NCI-H2029 (cell line): Measurements from ENCODE around the gene RAPGEF2.

Experiments used
- DNase-seq: peaks from one replicate; lab custom pipeline; 2025; lab: John Stamatoyannopoulos, UW

RAPGEF2 gene

DNA sequence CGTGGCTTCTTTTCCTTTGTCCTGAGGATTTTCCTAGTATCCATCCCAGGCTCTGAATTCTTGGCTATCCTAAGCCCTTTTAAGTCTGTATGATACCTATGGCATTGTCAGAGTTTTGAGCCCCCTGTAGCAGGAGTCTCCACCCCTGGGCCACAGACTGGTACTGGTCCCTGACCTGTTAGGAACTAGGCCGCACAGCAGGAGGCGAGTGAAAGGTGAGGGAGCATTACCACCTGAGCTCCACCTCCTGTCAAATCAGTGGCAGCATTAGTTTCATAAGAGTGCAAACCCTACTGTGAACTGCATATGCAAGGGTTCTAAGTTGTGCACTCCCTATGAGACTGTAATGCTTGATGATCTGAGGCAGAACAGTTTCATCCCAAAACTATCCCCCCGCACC, 216.1 kb downstream of the RAPGEF2 start:
- no peak for DNase-seq

DNA sequence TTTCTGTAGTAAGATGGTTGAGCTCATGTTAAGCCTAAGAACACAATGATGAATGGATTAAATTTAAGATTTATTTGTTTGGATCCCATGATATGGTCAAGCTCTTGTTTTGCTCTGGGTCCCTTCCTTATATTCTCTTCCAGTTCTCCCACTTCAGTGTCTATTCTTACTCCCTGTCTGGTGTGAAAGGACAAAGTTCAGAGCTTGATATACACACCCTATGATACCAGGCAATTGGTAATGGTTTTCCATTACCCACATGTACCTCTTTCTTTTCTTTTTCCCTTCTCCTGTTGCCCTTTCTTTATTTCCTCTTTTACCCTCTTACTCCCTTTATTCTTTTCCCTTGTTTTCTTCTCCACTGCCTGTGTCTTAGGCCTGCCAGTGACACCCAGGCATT, 223.6 kb downstream of the RAPGEF2 start:
- no peak for DNase-seq

DNA sequence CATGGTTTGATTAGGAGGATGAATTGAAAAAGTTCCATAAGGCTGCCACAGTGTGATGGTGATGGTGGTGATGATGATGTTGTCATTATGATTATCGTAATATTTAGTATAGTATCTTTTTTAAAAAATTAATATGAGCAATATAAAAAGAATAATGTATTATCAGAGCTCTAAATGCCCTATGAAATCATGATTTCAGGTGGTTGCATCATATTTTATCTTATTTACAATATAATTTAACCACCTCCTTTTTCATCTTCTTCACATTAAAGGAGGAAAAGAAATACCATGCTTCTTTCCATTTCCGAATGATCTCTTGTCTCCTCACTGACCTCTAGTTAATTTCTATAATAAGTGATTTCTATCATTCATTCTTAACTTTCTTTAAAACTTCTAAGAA, 225.9 kb downstream of the RAPGEF2 start:
- no peak for DNase-seq

DNA sequence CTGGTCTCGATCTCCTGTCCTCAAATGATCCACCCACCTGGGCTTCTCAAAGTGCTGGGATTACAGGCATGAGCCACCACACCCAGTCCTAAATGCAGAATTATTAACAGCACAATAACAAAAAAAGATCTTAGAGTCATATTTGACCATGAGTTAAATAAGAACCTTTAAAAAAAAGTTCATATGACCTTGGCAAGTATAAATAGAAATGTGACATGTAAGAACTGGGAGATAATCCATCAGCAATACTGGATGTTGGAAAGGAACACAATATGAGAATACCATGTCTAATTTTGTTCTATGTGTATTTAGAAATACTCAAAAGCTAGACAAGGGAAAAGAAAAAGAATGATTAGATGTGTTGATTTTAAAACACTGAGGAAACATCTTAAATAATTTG, 231.6 kb downstream of the RAPGEF2 start:
- no peak for DNase-seq

DNA sequence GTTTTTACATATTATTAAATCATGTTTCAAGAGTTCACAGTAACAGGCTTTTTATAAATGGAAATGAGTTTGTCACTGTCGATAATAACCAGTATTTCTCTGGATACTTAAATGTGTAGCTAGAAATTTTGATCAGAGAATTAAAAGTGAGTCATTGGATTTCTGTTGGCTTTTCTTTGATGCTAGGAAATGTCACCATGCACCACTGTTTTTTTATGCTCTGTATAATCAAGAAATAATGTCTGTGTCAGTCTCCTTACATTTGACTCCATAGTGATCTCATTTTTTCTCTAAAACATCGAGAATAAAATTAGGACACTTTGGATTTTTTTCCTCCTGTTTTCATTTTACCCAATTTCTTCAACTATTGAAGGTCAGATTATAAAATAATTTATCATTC, 234.2 kb downstream of the RAPGEF2 start:
- no peak for DNase-seq

DNA sequence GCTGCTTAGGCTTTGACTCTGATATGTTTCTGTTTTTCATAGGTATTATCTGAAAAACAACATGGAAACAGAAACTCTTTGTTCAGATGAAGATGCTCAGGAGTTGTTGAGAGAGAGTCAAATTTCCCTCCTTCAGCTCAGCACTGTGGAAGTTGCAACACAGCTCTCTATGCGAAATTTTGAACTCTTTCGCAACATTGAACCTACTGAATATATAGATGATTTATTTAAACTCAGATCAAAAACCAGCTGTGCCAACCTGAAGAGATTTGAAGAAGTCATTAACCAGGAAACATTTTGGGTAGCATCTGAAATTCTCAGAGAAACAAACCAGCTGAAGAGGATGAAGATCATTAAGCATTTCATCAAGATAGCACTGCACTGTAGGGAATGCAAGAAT, 238.6 kb downstream of the RAPGEF2 start:
- DNase-seq: no peak

DNA sequence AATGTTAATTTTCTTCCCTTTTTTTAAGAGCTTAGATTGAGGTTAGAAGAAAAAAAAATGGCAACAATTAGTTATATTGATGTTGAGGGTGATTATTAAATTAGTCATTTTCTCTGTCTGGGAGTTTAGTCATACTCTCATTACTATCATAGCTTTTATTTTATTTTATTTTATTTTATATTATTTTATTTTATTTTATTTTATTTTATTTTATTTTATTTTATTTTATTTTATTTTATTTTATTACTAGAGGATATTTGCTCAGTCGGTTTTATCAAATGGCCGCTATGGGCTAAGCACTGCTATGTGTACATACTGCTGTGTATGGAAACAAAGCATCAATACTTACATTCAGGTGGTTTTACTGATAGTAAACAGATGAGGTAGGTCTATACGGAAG, 239.5 kb downstream of the RAPGEF2 start:
- no peak for DNase-seq

DNA sequence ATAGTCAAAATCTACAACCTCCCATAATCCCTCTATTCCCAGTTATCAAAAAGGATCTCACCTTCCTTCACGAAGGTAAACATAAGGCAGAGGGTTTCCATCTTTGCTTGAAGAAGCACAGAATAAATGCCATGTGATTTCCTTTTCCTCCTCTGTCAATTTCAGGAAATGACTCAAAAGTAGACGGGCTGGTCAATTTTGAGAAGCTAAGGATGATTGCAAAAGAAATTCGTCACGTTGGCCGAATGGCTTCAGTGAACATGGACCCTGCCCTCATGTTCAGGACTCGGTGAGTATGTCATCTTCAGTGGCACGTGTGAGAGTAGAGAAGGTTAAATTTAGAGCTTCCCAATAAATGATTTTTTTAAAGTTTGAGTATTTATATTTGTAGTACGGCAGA, 240.2 kb downstream of the RAPGEF2 start:
- no peak for DNase-seq

DNA sequence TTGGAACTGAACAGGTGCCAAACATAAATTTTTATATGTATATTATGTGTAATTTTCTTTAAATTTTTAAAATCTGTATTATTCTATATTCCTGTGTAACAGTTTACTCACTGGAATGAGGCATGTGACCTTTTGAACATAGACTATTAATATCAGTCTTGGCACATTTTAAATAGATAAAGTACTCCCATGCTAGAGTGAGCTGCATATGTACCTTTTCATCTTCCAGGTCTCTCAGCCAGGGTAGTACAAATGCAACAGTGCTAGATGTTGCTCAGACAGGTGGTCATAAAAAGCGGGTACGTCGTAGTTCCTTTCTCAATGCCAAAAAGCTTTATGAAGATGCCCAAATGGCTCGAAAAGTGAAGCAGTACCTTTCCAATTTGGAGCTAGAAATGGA, 242.0 kb downstream of the RAPGEF2 start:
- DNase-seq: no peak

DNA sequence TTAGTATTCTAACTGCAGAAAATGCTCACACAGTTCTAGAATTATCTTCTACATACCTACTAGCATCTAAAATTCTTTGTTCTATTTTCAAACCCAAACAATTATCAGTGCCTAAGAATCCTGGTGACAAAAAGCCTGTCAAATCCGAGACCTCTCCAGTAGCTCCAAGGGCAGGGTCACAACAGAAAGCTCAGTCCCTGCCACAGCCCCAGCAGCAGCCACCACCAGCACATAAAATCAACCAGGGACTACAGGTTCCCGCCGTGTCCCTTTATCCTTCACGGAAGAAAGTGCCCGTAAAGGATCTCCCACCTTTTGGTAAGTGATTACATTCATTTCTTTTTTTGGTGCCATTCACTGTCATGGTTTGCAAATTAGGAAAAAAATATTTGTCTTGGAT, 243.8 kb downstream of the RAPGEF2 start:
- DNase-seq: no peak

DNA sequence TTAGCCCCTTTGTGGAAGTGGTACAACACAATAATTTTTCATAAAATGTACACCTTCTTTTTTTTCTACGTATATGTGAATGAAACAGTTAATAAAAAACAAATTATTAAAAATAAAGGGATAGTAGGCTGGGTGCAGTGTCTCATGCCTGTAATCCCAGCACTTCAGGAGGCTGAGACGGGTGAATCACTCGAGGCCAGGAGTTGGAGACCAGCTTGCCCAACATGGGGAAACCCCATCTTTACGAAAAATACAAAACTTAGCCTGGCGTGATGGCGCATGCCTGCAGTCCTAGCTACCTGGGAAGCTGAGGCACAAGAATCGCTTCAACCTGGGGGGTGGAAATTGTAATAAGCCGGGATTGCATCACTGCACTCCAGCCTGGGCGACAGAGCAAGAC, 244.9 kb downstream of the RAPGEF2 start:
- DNase-seq: no peak

DNA sequence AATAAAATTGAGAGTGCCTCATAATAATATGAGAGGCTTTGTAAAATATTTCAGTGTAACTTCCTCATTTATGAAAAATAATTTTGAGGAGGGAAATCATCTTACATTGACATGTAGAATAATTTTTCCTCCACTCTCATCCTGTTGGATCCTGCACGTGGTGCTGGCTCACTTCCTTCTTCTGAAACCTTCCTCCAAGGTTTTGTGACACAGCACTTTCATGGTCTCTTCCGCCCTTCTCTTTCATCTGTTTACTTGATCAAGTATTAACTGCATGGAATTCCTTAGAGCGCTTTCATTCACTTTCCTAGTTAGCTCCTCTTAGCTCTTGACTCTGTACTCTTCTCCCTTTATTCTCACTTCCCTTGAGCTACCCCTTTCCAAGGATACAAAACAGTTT, 246.5 kb downstream of the RAPGEF2 start:
- DNase-seq: no peak

DNA sequence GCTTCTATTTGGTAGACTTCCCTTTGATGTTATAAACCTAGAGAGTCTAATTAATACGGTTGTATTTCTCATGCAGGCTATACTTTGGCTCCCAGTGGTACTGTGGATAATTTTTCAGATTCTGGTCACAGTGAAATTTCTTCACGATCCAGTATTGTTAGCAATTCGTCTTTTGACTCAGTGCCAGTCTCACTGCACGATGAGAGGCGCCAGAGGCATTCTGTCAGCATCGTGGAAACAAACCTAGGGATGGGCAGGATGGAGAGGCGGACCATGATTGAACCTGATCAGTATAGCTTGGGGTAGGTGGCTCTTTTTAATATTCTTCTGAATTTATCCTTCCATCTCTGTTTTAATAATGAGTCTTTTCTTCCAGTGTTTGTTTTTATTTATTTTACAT, 249.7 kb downstream of the RAPGEF2 start:
- DNase-seq: no peak

DNA sequence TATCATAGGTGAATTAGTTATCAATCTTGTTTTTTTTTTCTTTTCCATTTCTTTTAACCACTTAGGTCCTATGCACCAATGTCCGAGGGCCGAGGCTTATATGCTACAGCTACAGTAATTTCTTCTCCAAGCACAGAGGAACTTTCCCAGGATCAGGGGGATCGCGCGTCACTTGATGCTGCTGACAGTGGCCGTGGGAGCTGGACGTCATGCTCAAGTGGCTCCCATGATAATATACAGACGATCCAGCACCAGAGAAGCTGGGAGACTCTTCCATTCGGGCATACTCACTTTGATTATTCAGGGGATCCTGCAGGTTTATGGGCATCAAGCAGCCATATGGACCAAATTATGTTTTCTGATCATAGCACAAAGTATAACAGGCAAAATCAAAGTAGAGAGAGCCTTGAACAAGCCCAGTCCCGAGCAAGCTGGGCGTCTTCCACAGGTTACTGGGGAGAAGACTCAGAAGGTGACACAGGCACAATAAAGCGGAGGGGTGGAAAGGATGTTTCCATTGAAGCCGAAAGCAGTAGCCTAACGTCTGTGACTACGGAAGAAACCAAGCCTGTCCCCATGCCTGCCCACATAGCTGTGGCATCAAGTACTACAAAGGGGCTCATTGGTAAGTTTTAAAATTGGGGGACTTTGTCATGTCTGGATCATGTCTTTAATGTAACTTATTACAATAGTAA, 250.7 kb downstream of the RAPGEF2 start:
- DNase-seq: no peak

DNA sequence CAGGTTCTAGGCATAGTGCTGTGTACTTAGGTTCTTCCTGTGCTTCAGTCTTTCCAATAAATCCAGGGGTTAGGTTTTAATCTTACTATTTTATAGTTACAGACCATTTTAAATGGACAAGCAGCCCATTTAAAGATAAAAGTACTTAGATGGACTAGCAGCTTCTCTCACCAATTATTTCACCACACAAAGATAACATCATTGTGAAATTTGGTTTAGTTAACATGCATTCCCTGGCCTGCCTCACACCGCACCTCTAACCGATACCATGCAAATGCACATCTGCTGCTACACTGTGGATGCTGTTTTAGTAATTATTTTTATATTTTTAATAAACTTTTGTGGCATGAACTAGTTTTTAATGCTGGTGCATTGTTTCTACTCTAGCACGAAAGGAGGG, 252.6 kb downstream of the RAPGEF2 start:
- no peak for DNase-seq

DNA sequence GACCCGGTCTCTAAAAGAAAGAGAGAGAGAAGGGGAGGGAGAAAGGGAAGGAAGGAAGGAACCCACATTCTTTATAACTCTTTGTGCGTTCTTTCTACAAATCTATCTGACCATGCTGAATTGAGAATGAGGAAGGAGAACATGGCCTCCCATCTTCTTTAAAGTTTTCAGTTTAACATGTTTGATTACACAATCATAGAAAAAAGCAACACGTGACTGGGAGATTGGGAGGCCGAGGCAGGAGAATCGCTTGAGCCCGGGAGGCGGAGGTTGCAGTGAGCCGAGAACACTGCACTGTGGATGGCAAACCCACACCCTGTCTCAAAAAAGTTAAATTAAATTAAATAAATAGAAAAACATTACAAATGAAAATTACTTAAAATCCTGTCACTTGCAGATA, 254.5 kb downstream of the RAPGEF2 start:
- no peak for DNase-seq

DNA sequence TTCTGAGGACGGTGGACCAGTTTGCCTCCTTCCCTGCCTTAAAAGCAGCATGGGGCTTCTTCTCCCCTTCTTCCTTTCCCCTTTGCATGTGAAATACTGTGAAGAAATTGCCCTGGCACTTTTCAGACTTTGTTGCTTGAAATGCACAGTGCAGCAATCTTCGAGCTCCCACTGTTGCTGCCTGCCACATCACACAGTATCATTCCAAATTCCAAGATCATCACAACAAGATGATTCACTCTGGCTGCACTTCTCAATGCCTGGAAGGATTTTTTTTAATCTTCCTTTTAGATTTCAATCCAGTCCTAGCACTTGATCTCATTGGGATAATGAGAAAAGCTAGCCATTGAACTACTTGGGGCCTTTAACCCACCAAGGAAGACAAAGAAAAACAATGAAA, 255.3 kb downstream of the RAPGEF2 start:
- DNase-seq: no peak

DNA sequence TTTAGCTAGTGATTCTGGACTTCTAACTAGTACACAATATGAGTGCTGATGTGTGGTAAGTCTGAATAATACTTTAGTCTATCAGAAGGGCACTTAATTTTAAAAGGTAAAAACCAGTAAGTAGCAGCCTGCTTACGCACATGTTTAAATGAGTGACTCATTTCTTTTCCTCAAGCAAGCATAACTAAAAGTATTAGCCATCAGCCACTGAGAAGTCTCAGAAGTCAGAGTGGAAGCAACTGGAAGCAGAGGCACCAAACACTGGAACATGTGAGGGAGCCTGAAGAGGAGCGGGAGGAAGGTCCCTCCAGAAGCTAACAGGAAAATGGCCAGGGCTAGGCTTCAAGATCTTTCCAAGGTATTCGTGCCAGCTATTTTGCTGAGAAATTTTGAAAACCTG, 257.7 kb downstream of the RAPGEF2 start:
- no peak for DNase-seq

DNA sequence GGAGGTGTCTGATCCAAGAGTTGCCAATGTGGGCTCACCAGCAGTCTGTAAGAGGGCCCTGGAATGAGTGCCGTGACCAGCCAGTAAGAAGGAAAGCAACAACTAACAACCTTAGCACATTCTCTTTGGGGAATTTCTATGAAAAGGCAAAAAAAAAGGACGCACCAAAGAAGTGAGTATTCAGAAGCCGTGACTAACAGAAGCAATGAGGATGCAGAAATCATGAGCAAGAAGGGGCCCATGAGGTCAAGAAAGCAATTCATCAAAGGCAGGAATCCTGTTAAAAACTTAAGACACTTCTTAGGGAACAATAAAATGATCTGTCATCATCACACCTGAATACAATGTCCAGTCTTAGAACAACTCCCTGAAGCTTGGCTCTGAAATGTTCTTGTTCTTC, 260.5 kb downstream of the RAPGEF2 start:
- DNase-seq: no peak

DNA sequence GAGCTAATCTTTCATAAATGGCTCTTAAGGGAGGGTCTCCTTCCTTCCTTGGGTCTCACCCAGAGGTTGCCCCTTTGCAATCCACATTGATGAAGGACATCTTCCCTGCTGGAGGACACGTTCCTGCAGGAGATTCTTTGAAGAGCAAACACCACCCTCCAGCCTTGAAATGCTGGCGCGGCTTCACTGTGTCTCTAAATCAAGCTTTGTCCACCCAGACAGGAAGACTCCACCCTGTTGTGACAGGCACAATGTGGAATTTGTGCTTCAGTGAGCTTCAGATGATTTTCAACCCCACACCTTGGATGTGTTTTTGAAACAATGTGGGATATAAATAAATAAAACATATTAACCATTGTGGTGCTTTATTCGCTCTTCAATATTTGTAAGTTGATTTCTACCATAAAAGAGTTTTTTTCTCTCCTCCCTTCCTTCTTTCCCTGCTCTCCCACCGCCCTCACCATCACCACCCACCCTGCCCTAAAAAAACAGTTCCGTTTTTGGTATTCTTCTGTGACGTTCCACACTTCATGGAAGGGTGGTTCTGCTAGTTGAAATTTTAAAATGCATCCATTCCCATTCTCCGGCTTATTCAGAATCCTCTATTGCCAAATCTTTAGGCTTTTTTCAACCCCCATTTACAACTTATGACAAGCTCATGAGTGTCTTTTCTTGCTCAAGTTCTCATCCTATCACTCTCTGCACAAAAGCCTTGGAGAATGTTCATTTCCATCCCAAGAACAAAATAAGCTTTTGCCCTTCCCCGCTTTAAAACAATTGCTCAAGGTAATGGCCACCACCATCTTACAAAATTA, 264.3 kb downstream of the RAPGEF2 start:
- DNase-seq: no peak

DNA sequence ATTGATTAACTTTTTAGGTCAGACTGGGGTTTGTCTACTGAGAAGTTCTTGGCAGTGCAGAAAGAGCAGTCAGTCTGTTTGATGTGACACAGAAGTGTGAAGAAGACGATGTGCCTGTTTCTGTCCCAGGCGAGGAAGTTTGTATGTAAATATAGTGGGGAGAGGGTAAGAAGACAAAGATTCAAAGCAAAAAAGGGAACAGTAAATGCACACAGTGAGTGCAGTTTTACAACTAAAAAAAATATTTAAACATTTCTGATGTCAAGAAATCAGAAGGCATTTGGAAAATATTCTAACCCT, 264.9 kb downstream of the RAPGEF2 start:
- DNase-seq: no peak

DNA sequence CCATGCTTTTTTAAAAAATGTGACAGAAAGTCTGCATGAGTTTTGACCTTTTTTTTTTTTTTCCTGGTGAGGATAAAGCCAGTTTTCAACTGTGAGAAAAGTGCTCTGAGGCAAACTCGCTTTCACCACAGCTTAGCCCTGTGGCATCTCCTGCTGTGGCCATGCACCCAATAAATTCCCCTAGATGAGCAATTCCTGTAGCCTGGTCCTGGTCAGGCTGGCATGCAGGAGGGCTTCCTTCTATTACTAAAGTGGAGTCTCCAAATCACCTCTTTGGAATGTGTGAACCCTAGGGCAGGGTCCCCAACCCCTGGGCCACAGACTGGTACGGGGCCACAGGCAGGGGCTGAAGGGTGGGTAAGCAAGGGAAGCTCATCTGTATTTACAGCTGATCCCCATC, 265.4 kb downstream of the RAPGEF2 start:
- DNase-seq: no peak

DNA sequence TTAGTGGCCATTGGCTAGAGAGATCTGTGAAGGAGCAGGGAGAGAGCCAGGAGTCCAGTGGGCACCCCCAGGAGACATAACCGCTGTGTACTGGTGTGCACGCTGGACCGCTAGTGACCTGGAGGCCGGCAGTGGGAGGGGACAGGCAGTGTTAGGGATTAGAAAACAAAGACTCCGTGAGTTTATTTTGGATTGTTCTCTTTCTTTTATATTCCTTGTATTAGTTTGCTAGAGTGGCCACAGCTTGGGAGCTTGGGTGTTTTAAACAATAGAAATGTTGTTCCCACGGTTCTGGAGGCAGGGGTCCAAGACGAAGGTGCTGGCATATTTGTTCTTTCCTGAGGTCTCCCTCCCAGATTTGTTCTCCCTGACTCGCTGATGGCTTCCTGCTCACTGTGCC, 266.4 kb downstream of the RAPGEF2 start:
- DNase-seq: no peak

DNA sequence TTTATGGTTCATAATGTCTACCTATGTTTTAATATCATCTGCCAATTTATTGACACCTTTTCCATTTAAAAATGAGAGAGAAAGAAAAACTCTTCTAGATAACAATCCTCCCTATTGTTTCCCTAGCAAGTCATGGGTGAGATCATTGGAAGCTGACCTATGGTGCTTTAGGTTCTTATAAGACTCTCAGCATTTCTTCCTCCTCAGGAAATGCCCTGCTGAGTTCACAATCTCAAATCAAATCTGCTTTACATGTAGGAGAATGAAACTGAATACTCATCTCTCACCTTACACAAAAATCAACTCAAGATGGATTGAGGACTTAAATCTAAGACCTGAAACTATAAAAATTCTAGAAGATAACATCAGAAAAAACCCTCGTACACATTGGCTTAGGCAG, 267.4 kb downstream of the RAPGEF2 start:
- DNase-seq: no peak
